H1 (cell line): ENCODE data around the gene CST5. TPM values are rescaled to one million over a fixed set of nuclear protein-coding genes. Genes with fewer than 3 reads are reported as not detected.

ENCODE experiments used
- CTCF ChIA-PET: fragments of 300-600 bp; sonication (Branson Sonifier 250); formaldehyde crosslinking; loops from one replicate; lab custom pipeline; 2021; ENCODE audit not compliant: partially characterized antibody; lab: Charles Lee
- POLR2A ChIA-PET: fragments of 300-600 bp; sonication (Branson Sonifier 250); formaldehyde crosslinking; loops from one replicate; lab custom pipeline; 2021; ENCODE audit warnings: inconsistent platforms; ENCODE audit not compliant: partially characterized antibody; lab: Charles Lee
- DNase-seq, 2 experiments: peaks; one replicate each; pipeline versions ENCODE4 v3.0.0 to v3.0.0-alpha.2; 2010 to 2022; ENCODE audit warnings: low spot score in 2 of 2, low read depth in 1 of 2, mixed read lengths in 1 of 2
- FAIRE-seq: peaks from 2 replicates; lab custom pipeline; 2011; peaks lifted over from hg19 to GRCh38; lab: Jason Lieb, UNC
- H2AFZ ChIP-seq: 2 replicates; pipeline ENCODE4 v1.8.1; 2012; ENCODE audit warnings: low read length, inconsistent platforms
- H2AK5ac ChIP-seq: 2 replicates; pipeline ENCODE4 v1.6.1; 2013; ENCODE audit warnings: low read depth, low read length
- H2BK120ac ChIP-seq: replicated peaks from 2 replicates; pipeline ENCODE3; 2013; ENCODE audit warnings: low read depth, low read length, inconsistent platforms
- H2BK12ac ChIP-seq: 2 replicates; pipeline ENCODE4 v1.6.1; 2013; ENCODE audit warnings: low read depth, low read length
- H2BK15ac ChIP-seq: 2 replicates; pipeline ENCODE4 v1.6.1; 2013; ENCODE audit warnings: low read length
- H2BK20ac ChIP-seq: 2 replicates; pipeline ENCODE4 v1.6.1; 2013; ENCODE audit warnings: low read length
- H2BK5ac ChIP-seq: 2 replicates; pipeline ENCODE4 v1.6.1; 2013; ENCODE audit warnings: low read depth, low read length
- H3K14ac ChIP-seq: 2 replicates; pipeline ENCODE4 v1.6.1; 2013; ENCODE audit warnings: inconsistent platforms; ENCODE audit not compliant: insufficient read length
- H3K18ac ChIP-seq: 2 replicates; pipeline ENCODE4 v1.6.1; 2013; ENCODE audit warnings: low read length; ENCODE audit errors: extremely low read depth
- H3K23ac ChIP-seq: 2 replicates; pipeline ENCODE4 v1.6.1; 2013; ENCODE audit warnings: inconsistent platforms; ENCODE audit not compliant: insufficient read length
- H3K23me2 ChIP-seq: 2 replicates; pipeline ENCODE4 v1.6.1; 2013; ENCODE audit warnings: low read depth, low read length
- H3K27ac ChIP-seq: 2 replicates; pipeline ENCODE4 v1.6.1; 2011; ENCODE audit warnings: low read depth, low read length, inconsistent platforms
- H3K27me3 ChIP-seq, 4 experiments: replicated peaks in 1 of 4; 1 replicate in 1 of 4; 2 replicates in 3 of 4; pipeline versions ENCODE4 v1.6.1 to v1.8.1; 2011 to 2013; ENCODE audit warnings: low read length in 3 of 4, mild to moderate bottlenecking in 3 of 4, inconsistent platforms in 2 of 4, mixed read lengths in 2 of 4, moderate library complexity in 1 of 4; ENCODE audit not compliant: control insufficient read depth in 3 of 4, insufficient read depth in 3 of 4; ENCODE audit errors: extremely low read depth in 1 of 4
- H3K36me3 ChIP-seq, 4 experiments: 2 replicates each; pipeline versions ENCODE4 v1.6.1 to v1.8.1; 2011 to 2013; ENCODE audit warnings: mild to moderate bottlenecking in 4 of 4, low read length in 3 of 4, moderate library complexity in 2 of 4, control low read depth in 1 of 4, inconsistent platforms in 1 of 4; ENCODE audit not compliant: insufficient read depth in 4 of 4, control insufficient read depth in 2 of 4
- H3K4ac ChIP-seq: replicated peaks from 2 replicates; pipeline ENCODE3; 2013; ENCODE audit warnings: low read length, low read depth, mixed read lengths, inconsistent platforms; ENCODE audit not compliant: insufficient read length
- H3K4me1 ChIP-seq, 4 experiments: replicated peaks in 1 of 4; 1 replicate in 1 of 4; 2 replicates in 3 of 4; pipeline versions ENCODE4 v1.6.1 to v1.8.1; 2011 to 2013; ENCODE audit warnings: low read length in 3 of 4, inconsistent platforms in 2 of 4, mixed read lengths in 1 of 4; ENCODE audit not compliant: insufficient read depth in 4 of 4, control insufficient read depth in 3 of 4
- H3K4me2 ChIP-seq, 2 experiments: 2 replicates each; pipeline versions ENCODE4 v1.6.1 to v1.8.1; 2011 to 2013; ENCODE audit warnings: low read depth in 2 of 2, low read length in 2 of 2, control low read depth in 1 of 2, inconsistent platforms in 1 of 2, mild to moderate bottlenecking in 1 of 2; ENCODE audit not compliant: insufficient read depth in 1 of 2
- H3K4me3 ChIP-seq, 4 experiments: fragments of 200-600, 300-600 bp in 1 of 4; sonication (generic), shearing (Covaris generic), sonication (Bioruptor Twin) in 1 of 4; 2 replicates each; pipeline versions ENCODE4 v1.5.1 to v1.8.1; 2011 to 2016; ENCODE audit warnings: low read length in 4 of 4, low read depth in 3 of 4, control low read depth in 2 of 4, inconsistent platforms in 2 of 4, mild to moderate bottlenecking in 2 of 4, mixed read lengths in 1 of 4, moderate library complexity in 1 of 4; ENCODE audit not compliant: insufficient read depth in 2 of 4; ENCODE audit errors: extremely low read depth in 1 of 4
- H3K56ac ChIP-seq: replicated peaks from 2 replicates; pipeline ENCODE3; 2013; ENCODE audit warnings: low read depth, mild to moderate bottlenecking, mixed read lengths, low read length, inconsistent platforms; ENCODE audit not compliant: insufficient read length
- H3K79me1 ChIP-seq: 2 replicates; pipeline ENCODE4 v1.6.1; 2013; ENCODE audit warnings: low read depth, low read length, control low read depth
- H3K79me2 ChIP-seq, 2 experiments: 2 replicates each; pipeline versions ENCODE4 v1.6.1 to v1.8.1; 2012 to 2013; ENCODE audit warnings: low read length in 2 of 2, mild to moderate bottlenecking in 2 of 2, inconsistent platforms in 1 of 2; ENCODE audit not compliant: insufficient read depth in 2 of 2, control insufficient read depth in 1 of 2
- H3K9ac ChIP-seq, 4 experiments: replicated peaks in 1 of 4; 1 replicate in 1 of 4; 2 replicates in 3 of 4; pipeline versions ENCODE4 v1.6.1 to v1.8.1; 2011 to 2013; ENCODE audit warnings: low read depth in 3 of 4, low read length in 3 of 4, control low read depth in 2 of 4, mild to moderate bottlenecking in 2 of 4, moderate library complexity in 2 of 4, inconsistent platforms in 1 of 4; ENCODE audit errors: extremely low read depth in 1 of 4
- H3K9me3 ChIP-seq, 2 experiments: 2 replicates each; pipeline versions ENCODE4 v1.6.1 to v1.8.1; 2012 to 2013; ENCODE audit warnings: mild to moderate bottlenecking in 2 of 2, moderate library complexity in 2 of 2, control low read depth in 1 of 2, inconsistent platforms in 1 of 2, low read depth in 1 of 2, low read length in 1 of 2, mixed read lengths in 1 of 2; ENCODE audit not compliant: insufficient read depth in 2 of 2
- H4K20me1 ChIP-seq, 2 experiments: replicated peaks in 1 of 2; 2 replicates each; pipeline versions ENCODE3 to v1.8.1; 2011 to 2013; ENCODE audit warnings: inconsistent platforms in 2 of 2, low read length in 2 of 2, mild to moderate bottlenecking in 1 of 2; ENCODE audit not compliant: insufficient read depth in 2 of 2, control insufficient read depth in 1 of 2
- H4K5ac ChIP-seq: 2 replicates; pipeline ENCODE4 v1.6.1; 2013; ENCODE audit warnings: low read length, low read depth, mixed read lengths, inconsistent platforms; ENCODE audit not compliant: insufficient read length
- H4K8ac ChIP-seq: 2 replicates; pipeline ENCODE4 v1.8.0; 2013; ENCODE audit warnings: mild to moderate bottlenecking, moderate library complexity, low read length, inconsistent platforms; ENCODE audit not compliant: insufficient read depth; ENCODE audit errors: extremely low read depth
- H4K91ac ChIP-seq: replicated peaks from 2 replicates; pipeline ENCODE3; 2013; ENCODE audit warnings: low read length, mixed read lengths, inconsistent platforms; ENCODE audit not compliant: insufficient read length
- ATF3 ChIP-seq: IDR thresholded peaks from 2 replicates; pipeline ENCODE4 v1.6.1; 2011; ENCODE audit warnings: low read depth, mild to moderate bottlenecking, low read length; ENCODE audit not compliant: insufficient read depth
- BACH1 ChIP-seq: IDR thresholded peaks from 2 replicates; pipeline ENCODE4 v1.6.1; 2012; ENCODE audit warnings: low read length, improper control_type of control experiment
- EP300 ChIP-seq, 2 experiments: IDR thresholded peaks; 1 replicate in 1 of 2; 2 replicates in 1 of 2; pipeline ENCODE4 v1.6.1; 2011 to 2012; ENCODE audit warnings: low read depth in 2 of 2, low read length in 2 of 2, mild to moderate bottlenecking in 2 of 2, borderline replicate concordance in 1 of 2, inconsistent platforms in 1 of 2, moderate library complexity in 1 of 2
- GABPA ChIP-seq: IDR thresholded peaks from 2 replicates; pipeline ENCODE4 v1.6.1; 2011; ENCODE audit warnings: mild to moderate bottlenecking, low read length, moderate library complexity, borderline replicate concordance; ENCODE audit not compliant: insufficient read depth
- HDAC2 ChIP-seq, 2 experiments: fragments of 300-600 bp in 1 of 2; sonication (generic) in 1 of 2; IDR thresholded peaks; 2 replicates each; pipeline ENCODE4 v1.6.1; 2011 to 2012; ENCODE audit warnings: low read depth in 2 of 2, low read length in 2 of 2, mild to moderate bottlenecking in 2 of 2, moderate library complexity in 2 of 2, borderline replicate concordance in 1 of 2, inconsistent platforms in 1 of 2
- KDM5A ChIP-seq: fragments of 200-600 bp; IDR thresholded peaks from 2 replicates; pipeline ENCODE4 v1.7.1; 2012; ENCODE audit warnings: mild to moderate bottlenecking, low read length, inconsistent platforms, mixed read lengths
- POLR2AphosphoS5 ChIP-seq: IDR thresholded peaks from 2 replicates; pipeline ENCODE4 v1.6.1; 2011; ENCODE audit warnings: low read depth, low read length
- SIRT6 ChIP-seq: IDR thresholded peaks from one replicate; pipeline ENCODE4 v1.7.1; 2012; ENCODE audit warnings: low read length, inconsistent platforms
- TAF7 ChIP-seq: optimal IDR thresholded peaks from 2 replicates; pipeline ENCODE3; 2011; ENCODE audit warnings: low read depth, mild to moderate bottlenecking, inconsistent platforms, low read length, moderate library complexity, borderline replicate concordance
- WGBS, 2 experiments: shearing (Covaris generic) in 1 of 2; methylation state at CpG; one replicate each; pipeline versions ENCODE4 v1.1.6 to v1.1.7; 2013 to 2015; ENCODE audit warnings: low lambda C conversion rate in 2 of 2, mixed read lengths in 2 of 2, inconsistent platforms in 1 of 2, low coverage in 1 of 2, missing lambda C conversion rate in 1 of 2; ENCODE audit not compliant: insufficient replicate concordance in 2 of 2, insufficient coverage in 1 of 2, insufficient read length in 1 of 2; ENCODE audit errors: extremely low coverage in 1 of 2, missing lambda C conversion rate in 1 of 2; 5-methylcytosine and 5-hydroxymethylcytosine counted together
- polyA plus RNA-seq, 7 experiments: library from polyadenylated mRNA; depleted of rRNA in 3 of 7; stranded (reverse) in 5 of 7; unstranded in 2 of 7; fragments of >200 nt in 5 of 7; fragments of 200-250 nt in 2 of 7; gene quantifications; 1 replicate in 5 of 7; 2 replicates in 1 of 7; 4 replicates in 1 of 7; pipeline versions ENCODE4 v1.2.1 to v1.2.3, GENCODE V29; 2011 to 2013; ENCODE audit warnings: missing spikeins in 2 of 7, mixed read lengths in 2 of 7
- total RNA-seq: library from RNA; stranded (reverse); fragmentation: NEBNext Ultra II Directional; extraction: Animal tissue kit (Norgen Biotek cat#: 25700); gene quantifications from 2 replicates; pipeline ENCODE4 v1.2.1, GENCODE V29; 2021

The CST5 gene
- total and polyA plus RNA-seq, 2 of the 8 experiments (the other 6 are each of a cell fraction or from before 2014, with no cell fraction given), result not detected

GRCh38 chr20:23875606-23876237 lies 3.8 kb downstream of the CST5 start:
- Histone ChIP-seq H3K9me3 (no peaks in the 10 kb centered on the region), H2BK20ac (no peak overlapping the region), H2BK15ac (no peak overlapping the region), H4K20me1 (no peaks in the 10 kb centered on the region), H3K23ac (no peak overlapping the region), H4K8ac (no peak overlapping the region), H3K27me3 (no peaks in the 10 kb centered on the region), H3K23me2 (no peaks in the 10 kb centered on the region; the same call in 1 of the 2 replicates), H3K79me1 (no peaks in the 10 kb centered on the region), H3K36me3 (no peaks in the 10 kb centered on the region), H3K18ac (no peak overlapping the region), H4K5ac (no peak overlapping the region), H3K4ac (no peak overlapping the region), H3K4me1 (peaks cover 2 to 9% (median 7%) of the 10 kb centered on the region in 4 experiments; a peak in 5 of 7 replicates), H3K9ac (no peak overlapping the region; a peak in 2 of 7 replicates), H3K27ac (no peak overlapping the region), H3K4me2 (no peak overlapping the region), H3K4me3 (no peak overlapping the region), H2BK120ac (no peak overlapping the region), H3K14ac (no peak overlapping the region), H2BK5ac (no peak overlapping the region), H3K56ac (no peak overlapping the region), H2AFZ (no peak overlapping the region), H4K91ac (no peak overlapping the region), H3K79me2 (no peaks in the 10 kb centered on the region), H2AK5ac (no peak overlapping the region; the same call in 1 of the 2 replicates), H2BK12ac (no peak overlapping the region)
- TF ChIP-seq POLR2AphosphoS5 (no peak), SIRT6 (no peak), HDAC2 (IDR thresholded peaks at IDR 0.05; ENCODE audit: borderline replicate concordance in 1 of 2, low read depth in 2 of 2, low read length in 2 of 2) (no peak), EP300 (IDR thresholded peaks at IDR 0.05; ENCODE audit: borderline replicate concordance in 1 of 2, low read depth in 2 of 2, low read length in 2 of 2) (no peak), KDM5A (no peak), TAF7 (no peak), BACH1 (no peak), GABPA (no peak), ATF3 (no peak)
- FAIRE-seq (no peak), DNase-seq (no peak)
- CTCF ChIA-PET, result interaction anchor here (0.5 to 0.6 kb wide), 2 partner anchors 12 to 27 kb away, joined by 3 read pairs; no protein-coding TSS in a partner anchor
- 92% methylated on average over 5 of the region's 6 CpGs; no CpG with 5 or more reads in 1 of the 2 experiments for WGBS, 2 experiments
- POLR2A ChIA-PET, result no interaction called here
